Ramos (cell line): ENCODE results near the gene KIAA1217.

ENCODE experiments used
- in situ Hi-C: fragments of 300-500 bp; cut with MboI; formaldehyde crosslinking; loops from one replicate; pipeline ENCODE4 v1.14.3; 2022; ENCODE audit warnings: low sequenced_read_pairs; ENCODE audit not compliant: unreplicated experiment

KIAA1217 gene

DNA sequence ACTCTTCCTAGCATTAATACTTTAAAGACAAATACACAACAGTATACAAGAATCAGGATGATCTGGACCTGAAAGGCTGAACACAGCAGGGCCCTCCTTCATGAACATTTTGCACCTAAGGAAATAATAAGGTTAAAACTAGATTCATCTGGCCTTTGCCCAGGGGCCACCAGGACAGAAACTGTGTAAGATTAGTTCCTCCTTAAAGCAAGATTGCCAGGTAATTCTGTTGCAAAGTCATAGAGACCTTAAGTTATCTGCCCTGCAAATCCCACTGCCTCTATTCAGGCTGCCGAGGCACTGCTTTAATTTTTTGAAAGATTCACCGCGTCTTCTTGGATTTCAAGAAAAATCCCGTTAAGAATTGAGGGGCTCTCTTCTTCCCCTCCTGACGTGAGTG lies 1.6 kb upstream of the KIAA1217 start:
- in situ Hi-C loops, result no loop called here

DNA sequence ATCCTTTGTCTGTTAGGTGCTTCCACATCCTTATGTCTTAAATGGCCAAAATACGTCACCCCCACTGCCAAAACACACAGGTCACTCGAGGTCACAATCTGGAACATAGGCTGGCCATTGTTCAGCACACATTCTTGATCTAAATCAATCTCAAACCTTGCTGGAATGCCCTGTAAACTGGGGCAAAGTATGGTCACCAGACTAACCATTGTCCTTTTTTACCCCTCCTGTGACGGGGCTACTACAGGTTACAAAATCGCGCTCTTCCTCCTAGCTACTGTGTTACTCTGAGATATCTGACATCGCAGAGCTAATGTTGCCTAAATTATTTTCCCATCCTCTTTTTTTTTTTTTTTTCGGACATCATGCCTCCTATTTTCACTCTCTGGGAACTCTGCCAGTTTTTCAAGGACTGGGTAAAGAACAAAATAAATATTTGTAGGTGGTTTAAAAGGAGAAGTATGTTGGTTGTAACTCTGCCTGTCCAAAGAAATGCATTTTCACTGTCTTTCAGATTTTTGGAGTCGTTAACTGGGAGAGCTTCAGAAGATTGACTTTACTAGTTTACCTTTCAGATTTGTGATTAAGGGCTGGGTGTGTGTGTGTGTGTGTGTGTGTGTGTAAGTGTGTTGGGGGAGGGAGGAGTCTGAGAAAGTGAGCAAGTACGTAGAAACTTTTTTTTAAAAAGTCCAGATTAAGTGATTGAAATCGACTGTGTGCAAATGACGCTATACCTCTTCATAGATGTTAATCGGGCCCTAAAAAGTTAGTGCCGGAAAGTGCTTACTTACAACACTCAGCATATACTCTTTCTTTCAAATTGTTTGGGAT lies 942 bp upstream of the KIAA1217 start:
- in situ Hi-C loops, result no loop called here

DNA sequence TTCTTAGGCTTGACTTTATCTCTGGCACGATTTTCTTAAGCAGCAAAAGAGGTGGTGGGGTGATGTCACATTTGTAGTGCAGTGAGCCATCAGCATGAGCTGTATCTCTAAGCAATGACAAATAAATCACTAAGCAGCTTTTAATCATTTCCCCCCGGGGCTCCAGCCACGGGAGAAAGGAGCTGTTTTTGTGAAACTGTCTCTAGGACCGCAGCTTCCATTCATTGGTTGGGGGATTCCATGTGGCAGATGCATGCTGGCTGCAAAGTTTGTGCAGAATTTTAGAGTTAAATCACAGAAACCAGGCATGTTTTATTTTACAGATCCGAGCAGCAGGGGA lies 464 bp downstream of the KIAA1217 start:
- in situ Hi-C loops, result no loop called here

DNA sequence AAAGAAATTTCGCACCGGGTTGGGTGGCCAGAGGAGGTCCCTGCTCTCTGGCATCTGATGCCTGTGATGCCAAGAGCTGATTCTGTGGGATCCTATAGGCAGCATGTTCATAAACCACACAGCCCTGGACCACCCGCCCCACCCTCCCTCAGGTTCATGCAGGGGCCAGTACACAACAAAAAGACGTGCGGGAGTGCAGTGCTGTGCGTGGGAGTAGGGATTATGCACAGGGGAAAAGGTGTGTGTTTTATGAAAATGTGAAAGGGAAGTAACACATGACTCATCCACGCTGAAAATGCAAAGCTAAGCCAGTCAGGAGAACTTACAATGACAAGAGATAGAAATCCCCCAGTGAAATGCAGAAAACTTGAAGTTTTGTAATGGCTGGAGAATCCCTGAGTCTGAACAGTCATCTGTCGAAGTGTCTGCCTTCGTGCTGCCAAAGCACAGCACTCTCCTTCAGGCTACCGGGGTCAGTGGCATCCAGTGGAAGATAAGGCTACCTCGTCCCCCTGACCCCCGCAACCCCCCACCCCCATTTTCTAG lies 1.1 kb downstream of the KIAA1217 start:
- in situ Hi-C loops, result no loop called here

DNA sequence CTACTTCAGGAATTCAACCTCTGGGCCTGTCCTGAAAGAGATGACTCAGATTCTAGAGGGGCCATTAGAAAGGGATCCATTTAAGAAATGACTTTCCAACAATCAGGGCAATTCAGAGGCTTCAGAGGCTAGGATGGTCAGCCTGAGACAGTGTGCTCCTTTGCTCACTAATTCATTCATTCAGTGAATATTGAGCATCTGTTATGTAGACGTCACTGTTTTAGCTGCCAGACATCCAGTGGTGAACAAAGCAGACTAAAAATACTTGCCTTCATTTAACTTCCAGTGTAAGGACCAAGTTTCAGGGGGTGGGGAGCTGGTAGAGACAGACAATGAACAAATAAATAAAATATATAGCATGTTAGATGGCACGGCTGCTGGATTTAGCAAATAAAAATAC lies 1.6 kb downstream of the KIAA1217 start:
- in situ Hi-C loops, result no loop called here

DNA sequence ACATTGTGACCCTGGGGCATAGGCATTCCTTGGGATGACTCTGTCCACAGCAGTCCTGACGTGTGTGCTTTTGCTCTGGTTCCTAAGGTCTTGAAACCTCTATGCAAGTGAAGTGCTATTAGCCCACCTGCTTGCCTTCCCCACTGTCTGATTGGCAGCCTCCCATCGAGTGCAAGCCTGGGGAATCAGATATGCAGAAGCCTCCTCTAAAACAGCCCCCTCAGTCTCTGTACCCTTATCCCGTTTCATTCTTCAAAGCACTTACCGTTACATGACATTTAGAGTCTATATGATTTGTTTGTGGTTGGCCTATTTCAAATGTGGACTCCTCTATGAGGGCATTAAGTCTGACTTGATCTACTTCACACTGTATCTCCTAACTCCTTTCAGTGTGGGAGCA lies 4.3 kb downstream of the KIAA1217 start:
- in situ Hi-C loops, result no loop called here

DNA sequence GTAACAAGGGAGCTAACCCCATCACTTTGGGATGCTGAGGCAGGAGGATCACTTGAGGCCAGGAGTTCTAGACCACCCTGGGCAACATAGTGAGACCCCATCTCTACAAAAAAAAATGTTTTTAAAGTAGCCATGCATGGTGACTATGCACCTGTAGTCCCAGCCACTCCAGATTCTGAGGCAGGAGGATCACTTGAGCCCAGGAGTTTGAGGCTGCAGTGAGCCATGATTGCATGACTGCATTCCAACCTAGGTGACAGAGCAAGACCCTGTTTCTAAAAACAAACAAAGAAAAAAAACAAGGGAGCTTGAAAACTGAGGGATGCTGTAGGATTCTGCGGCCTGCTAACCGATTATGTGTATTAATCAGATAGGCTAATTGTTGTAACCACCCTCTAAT lies 4.9 kb downstream of the KIAA1217 start:
- in situ Hi-C loops, result no loop called here

DNA sequence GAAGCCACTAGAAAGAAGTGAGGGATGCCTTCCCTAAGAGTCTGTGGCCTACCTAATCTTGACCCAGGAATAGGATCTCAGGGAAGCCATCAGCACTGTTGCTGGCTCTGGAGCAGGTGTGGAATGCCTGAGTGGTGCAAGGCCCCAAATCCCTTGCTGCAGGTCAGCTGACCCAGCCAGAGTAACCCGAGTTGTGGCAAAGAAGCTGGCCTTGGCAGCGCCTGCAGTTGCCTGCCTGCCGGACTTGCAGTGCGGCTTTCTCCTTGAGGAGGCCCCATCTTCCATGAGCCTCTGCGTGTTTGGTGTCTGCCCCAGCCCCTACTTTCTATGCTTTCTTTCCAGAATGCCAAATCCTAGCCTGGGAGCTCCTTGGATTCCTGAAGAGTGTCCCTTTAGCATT lies 5.8 kb downstream of the KIAA1217 start:
- in situ Hi-C loops, result no loop called here

DNA sequence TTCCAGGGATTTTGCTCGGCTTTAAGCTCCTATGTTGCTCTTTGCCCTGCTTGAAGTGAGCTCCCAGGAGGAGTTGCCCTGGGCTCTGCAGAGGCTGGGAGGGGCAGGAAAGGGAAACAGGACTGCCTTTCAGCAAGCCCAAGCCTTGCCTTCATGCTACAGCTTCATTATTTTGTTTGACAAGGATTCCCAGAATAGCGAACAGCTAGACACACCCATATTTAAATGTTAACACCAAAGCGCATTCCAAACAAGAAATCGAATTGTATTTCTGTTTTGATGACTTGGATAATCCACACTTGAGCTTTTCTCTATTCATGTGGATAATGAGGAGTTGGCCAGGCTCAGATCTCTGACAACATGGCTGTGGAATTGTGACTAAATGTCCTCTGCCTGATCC lies 6.3 kb downstream of the KIAA1217 start:
- in situ Hi-C loops, result no loop called here

DNA sequence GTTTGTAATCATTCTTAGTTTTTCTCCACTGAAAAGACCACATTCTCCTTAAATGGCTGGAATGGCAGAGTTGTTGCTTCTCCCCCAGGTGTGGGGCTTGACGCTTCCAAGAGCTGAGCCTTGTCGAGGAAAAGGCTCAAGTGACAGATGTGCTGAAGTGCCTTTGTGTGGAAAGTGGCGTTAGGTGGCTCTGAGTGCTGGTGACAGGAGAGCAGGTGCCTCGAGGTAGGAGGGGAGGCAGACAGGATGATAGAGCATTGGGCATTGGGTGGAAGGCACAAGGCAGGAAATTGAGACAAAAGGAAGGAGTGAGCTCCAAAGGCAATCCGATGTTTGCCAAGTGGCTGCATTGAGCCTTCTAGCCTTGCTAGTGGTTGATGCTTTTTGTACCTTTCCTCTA lies 6.7 kb downstream of the KIAA1217 start:
- in situ Hi-C loops, result no loop called here

DNA sequence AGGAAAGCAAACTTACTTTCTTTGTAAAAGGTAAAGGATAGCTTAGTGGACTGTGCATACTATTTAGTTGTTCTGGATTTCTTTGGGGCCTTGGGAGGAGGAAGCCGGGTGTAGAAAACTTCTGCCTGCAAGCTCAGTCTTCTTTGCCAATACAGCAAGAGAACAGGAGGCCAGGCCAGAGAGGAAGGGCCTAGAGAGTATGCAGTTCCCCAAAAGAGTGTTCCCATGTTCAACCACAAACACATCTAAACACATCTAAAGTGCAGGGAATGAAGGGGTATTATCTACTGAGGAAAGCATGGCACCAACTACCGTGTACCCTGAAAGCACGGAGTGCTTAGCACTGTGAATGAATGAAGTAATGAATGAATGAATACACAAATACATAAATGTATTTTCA lies 11.0 kb downstream of the KIAA1217 start:
- in situ Hi-C loops, result no loop called here

DNA sequence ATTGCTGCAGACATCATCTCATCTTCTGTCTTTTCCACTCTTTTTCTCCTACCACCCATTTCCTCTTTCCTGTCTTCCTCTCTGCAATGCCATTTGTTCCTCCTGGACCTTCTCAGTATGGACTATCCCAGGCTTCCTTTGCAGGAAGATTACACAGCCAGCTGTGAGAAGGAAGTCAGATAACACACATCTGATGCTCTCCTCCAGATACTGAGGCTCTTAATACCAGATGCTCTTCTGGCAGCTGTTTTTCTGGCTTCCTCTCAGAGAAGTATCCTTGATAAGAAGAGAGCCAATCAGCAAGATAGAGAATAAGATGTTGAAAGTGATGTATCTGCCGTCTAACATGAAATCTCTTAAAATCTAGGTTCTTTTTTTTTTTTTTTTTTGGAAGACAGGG lies 14.4 kb downstream of the KIAA1217 start:
- in situ Hi-C loops, result no loop called here

DNA sequence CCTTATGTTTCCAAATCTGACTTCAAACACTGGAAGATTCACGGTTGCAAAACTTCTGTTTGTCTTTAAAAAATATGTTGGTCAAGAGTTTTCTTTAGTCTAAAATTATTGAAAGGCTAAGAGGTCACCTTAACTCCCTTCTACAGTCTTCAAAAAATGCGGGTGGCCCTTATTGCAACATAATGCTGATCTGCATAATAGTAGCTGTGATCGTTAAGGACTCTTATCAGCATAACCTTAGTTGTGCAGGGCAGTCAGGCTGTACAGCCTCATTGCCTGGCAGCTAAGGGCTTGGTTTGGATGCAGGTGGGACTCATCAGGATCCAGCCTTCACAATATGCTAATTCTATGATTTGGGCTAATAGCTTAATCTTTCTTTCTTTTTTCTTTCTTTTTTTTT lies 15.0 kb downstream of the KIAA1217 start:
- in situ Hi-C loops, result no loop called here

DNA sequence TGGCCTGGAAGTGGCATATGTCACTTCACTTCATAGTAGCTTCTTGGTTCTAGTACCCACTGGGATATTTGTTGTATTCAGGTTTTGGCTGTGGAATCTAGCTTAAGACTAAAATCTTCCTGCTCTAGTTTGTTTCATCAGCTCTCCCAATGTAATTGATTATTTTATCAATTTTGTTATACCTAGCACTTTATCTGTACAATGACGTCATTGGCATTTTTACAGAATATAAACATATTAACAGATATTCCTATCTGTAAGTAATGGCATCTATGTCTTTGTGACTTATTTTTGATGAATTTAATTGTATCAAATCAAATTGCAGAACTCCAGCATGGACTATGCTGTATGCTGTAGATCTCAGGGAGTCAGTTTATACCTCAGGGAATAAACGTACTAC lies 19.7 kb downstream of the KIAA1217 start:
- in situ Hi-C loops, result no loop called here

DNA sequence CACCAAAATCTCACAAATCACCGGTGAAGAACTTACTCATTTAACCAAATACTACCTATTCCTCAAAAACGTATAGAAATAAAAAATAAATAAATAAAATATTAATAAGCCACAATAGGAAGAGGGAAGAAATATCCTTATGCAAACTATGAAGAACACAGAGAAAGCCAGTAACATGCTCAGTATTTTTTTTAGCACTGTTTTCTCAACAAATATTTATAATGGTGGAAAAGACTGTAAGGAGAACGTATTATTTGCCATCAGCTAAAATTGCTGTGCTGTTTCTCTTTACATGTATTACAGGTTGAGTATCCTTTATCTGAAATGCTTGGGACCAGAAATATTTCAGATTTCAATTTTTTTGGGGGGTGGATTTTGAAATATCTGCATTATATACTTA lies 21.0 kb downstream of the KIAA1217 start:
- in situ Hi-C loops, result no loop called here

DNA sequence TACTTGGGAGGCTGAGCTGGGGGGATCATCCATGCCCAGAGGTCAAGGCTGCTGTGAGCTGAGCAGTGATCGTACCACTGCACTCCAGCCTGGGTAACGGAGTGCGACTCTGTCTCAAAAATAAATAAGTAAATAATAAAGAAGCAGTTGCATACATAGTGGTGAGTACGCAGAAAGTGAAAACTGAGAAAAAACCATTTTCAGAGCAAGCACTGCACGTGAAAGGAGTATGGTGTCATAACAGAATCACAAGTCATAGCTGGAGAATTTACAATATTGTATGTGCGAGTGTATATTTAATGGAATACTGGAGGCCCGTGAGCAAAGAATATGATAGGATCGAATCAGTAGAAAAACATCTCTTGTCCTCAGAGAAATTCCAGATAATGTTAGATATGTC lies 22.3 kb downstream of the KIAA1217 start:
- in situ Hi-C loops, result no loop called here

DNA sequence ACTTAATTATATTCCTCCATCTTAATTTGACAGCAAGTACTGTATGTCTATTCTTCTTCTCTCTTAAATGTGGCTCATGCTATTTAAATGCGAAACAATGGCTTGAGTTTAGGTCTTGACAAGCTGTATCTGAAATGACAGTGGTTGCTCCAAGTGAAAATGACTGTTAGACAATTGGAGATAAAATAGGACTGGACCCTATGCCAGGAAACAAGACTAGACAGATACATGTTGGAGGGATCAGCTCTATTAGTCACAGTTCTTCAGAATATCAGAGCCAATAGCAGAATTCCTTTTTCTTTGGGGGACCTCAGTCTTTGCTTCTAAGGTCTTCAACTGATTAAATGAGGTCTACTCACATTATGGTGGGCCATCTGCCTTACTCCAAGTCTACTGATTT lies 25.8 kb downstream of the KIAA1217 start:
- in situ Hi-C loops, result no loop called here

DNA sequence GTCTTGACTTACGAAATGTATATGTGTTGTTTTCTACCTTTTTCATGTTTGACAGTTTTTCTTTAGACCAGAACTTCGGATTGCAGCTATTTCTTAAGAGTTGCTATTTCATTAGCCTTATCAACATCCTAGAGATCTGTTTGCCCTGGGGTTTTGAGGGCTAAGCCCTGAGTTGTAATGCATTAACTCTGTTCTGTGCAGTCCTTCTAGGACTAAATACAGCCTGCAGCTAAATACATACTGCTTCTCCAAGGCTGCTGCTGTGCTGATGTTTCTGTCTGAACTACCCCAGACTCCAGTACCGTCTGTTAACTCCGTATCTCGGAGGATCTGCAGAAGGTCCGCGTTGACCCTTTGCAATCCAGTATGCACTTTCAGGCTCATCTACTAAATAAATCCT lies 26.5 kb downstream of the KIAA1217 start:
- in situ Hi-C loops, result no loop called here

DNA sequence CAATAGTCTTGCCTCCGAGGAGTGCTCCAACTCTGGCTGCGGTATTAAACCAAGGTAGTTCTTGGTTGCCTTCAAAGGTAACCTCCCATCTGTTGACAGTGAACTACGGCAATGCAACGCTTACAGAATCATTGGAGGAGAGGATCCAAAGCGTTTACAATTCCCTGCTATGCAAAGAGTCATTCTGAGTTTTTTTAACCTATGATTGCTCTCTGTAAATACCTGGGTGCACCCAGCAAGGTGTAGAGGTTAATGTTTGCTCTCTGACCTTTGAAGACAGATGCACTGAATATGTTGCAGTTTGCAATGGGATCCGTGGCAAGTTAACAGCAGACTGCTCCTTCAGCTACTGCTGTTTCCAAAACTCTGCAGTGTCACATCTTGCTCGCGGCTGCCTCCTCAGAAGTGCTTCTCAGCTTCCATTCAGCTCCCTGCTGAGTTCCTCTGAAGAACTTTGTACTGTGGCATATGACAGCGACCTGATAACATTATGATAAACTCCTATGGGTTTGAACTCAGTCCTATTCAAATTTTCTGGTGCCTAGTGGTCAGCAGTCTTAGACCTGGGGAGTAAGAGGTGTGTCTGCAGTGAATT lies 29.0 kb downstream of the KIAA1217 start:
- in situ Hi-C loops, result no loop called here

DNA sequence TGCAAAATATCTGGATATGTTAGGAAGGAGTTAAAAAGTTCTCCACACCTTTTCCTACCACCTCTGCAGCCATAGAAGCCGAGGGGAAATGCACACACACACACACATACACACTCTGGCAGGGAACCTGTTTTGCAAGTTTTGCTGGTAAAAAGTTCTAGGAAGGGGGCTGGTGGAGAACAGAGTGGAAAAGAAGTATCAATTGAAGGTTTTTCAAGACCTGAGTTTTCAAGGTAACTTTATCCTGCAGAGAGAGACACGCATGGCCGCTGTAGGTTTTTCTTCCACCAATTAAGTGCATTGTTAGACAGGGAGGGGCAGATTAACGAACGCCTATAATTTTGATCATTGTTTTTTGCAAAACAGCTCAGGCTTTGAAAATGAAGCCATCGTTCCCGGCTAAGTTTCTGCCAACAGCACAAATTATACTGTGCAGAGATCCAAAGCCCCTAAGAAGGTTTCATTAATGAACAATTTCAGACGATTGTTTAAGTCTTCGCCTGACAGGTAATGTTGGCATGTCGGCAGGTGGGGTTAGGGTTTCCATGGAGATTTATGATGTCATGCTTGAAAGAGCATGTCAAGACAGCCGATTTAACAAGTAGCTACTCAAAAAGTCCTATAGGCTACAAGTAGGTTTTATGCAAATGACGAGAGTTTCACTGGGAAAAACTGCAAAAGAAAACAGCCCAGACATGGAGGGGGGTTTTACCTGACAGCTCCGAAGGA lies 29.7 kb downstream of the KIAA1217 start:
- in situ Hi-C loops, result no loop called here

DNA sequence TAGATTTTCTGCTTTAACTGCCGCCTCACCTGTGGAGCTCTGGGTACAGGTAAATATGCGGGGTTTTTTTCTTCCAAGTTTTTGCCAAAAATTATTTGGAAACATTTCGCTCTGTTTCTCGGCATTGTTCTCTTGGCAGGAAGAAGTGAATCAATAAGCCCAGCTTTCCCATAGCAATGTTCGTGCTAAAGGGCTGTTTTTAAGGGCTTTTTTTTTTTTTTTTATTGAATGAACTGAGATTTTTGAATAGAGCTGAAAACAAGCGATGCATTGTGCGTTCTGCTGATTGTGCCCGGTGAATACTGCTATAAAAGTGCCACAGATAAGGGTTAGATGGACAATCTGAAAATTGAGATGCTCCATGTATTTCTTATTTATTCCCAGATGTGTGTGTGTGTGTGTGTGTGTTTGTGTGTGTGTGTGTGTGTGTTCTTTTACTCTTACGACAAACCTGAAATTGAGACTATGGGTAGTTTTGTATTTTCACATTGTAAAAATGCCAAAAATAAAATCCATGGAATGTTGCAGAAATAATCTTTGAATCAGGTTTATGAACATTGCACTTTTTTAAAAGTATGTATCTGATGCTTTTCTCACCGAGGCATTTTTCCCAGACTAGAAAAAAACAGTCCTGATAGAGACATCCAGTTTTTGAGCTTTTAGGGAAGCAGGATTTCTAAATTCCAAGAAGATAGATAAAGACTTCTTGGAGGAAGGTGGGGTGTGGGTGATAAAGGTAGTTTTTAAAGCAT lies 30.5 kb downstream of the KIAA1217 start:
- in situ Hi-C loops, result no loop called here
